ENCODE measurements around the gene MCOLN1.

The MCOLN1 gene

DNA sequence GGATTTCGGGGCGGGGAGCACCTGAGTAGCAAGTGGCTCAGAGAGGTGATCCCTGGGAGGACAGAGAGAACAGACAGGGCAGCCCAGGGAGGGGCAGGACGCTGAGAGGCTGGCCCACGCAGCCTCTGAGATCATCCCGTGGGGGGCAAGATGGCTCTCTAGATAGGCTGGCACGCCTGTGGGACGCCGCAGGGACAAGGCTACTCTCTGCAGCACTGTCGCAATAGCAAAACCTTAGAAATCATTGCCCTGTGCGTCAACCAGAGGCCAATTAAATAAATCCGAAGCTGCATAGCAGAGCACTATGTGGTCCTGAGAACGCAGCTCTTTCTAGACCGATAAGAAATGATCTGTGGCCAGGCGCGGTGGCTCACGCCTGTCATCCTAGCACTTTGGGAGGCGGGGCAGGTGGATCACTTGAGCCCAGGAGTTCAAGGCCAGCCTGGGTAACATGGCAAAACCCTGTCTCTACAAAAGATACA lies 38.7 kb upstream of the MCOLN1 start:
- H3K9me3 ChIP-seq (ENCODE audit: insufficient read depth, low read depth, low read length) = no peaks in the 10 kb centered on the region
- H3K4me1 ChIP-seq (ENCODE audit: insufficient read depth, low read length) = peaks cover 14% of the 10 kb centered on the region
- 0 out of 2 replicates have a peak overlapping the region, but pooled peaks have one; percentile 45 for H3K4me3 ChIP-seq (ENCODE audit: low read length)
- H3K9ac ChIP-seq (ENCODE audit: low read depth, low read length) = no peak overlapping the region
- no peaks in the 10 kb centered on the region for H3K36me3 ChIP-seq (ENCODE audit: insufficient read depth, low read length)
- H3K27me3 ChIP-seq (ENCODE audit: insufficient read depth, low read length) = no peaks in the 10 kb centered on the region
- no peak overlapping the region for H3K27ac ChIP-seq (ENCODE audit: low read depth, low read length)
- WGBS = 93% methylated on average over 17 of the region's 17 CpGs

DNA sequence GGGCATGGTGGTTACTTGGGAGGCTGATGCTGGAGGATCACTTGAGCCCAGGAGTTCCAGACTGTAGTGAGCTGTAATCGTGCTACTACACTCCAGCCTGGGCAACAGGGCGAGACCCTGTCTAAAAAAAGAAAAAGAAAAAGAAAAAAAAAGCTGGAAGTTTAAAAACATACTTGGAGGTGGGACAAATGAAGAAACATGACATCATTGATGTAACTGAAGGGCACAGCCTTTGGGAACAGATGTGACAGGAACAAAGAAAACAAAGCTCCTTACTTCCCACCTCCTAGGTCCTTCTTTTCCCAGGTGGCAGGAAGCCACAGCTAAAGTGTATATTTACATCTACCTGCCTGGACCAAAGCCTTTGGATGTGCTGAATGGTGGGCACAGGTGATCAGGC lies 35.5 kb upstream of the MCOLN1 start:
- Histone ChIP-seq H3K9me3 (ENCODE audit: insufficient read depth, low read depth, low read length) (no peaks in the 10 kb centered on the region), H3K4me3 (ENCODE audit: low read length) (no peak overlapping the region), H3K9ac (ENCODE audit: low read depth, low read length) (no peak overlapping the region), H3K27me3 (ENCODE audit: insufficient read depth, low read length) (no peaks in the 10 kb centered on the region), H3K36me3 (ENCODE audit: insufficient read depth, low read length) (no peaks in the 10 kb centered on the region), H3K4me1 (ENCODE audit: insufficient read depth, low read length) (peaks cover 16% of the 10 kb centered on the region), H3K27ac (ENCODE audit: low read depth, low read length) (no peak overlapping the region)
- 95% methylated on average over 2 of the region's 2 CpGs for WGBS

- H3K9ac ChIP-seq (ENCODE audit: low read depth, low read length) = peak within 1 kb of the TSS; percentile 76
- H3K9me3 ChIP-seq (ENCODE audit: insufficient read depth, low read depth, low read length) = no peaks in the 10 kb centered on the region
- peak within 1 kb of the TSS; percentile 79 for H3K4me3 ChIP-seq (ENCODE audit: low read length)
- WGBS = 5% methylated on average over 49 of the region's 49 CpGs
- peaks cover 8% of the 10 kb centered on the region for H3K4me1 ChIP-seq (ENCODE audit: insufficient read depth, low read length)
- peak within 1 kb of the TSS; percentile 65 for H3K27ac ChIP-seq (ENCODE audit: low read depth, low read length)
- no peaks in the 10 kb centered on the region for H3K27me3 ChIP-seq (ENCODE audit: insufficient read depth, low read length)
- no peaks in the 10 kb centered on the region for H3K36me3 ChIP-seq (ENCODE audit: insufficient read depth, low read length)
Observed at GRCh38 chr19:7488736-7489353, 33.6 kb upstream of the MCOLN1 start, which contains the start of gene PEX11G. PEX11G (minus strand) TSS chr19:7489035; CDS start chr19:7489010, 25 bp downstream.

- H3K36me3 ChIP-seq (ENCODE audit: insufficient read depth, low read length) = no peaks in the 10 kb centered on the region
- H3K4me1 ChIP-seq (ENCODE audit: insufficient read depth, low read length) = peaks cover 8% of the 10 kb centered on the region
- H3K27ac ChIP-seq (ENCODE audit: low read depth, low read length) = peak overlapping the region; percentile 57; the same call in 1 of the 2 replicates
- 86% methylated on average over 11 of the region's 11 CpGs for WGBS
- no peaks in the 10 kb centered on the region for H3K9me3 ChIP-seq (ENCODE audit: insufficient read depth, low read depth, low read length)
- no peak overlapping the region for H3K4me3 ChIP-seq (ENCODE audit: low read length)
- H3K9ac ChIP-seq (ENCODE audit: low read depth, low read length) = peak overlapping the region; percentile 44; the same call in 1 of the 2 replicates
- H3K27me3 ChIP-seq (ENCODE audit: insufficient read depth, low read length) = no peaks in the 10 kb centered on the region
Observed at GRCh38 chr19:7489609-7490044, 32.8 kb upstream of the MCOLN1 start.

GRCh38 chr19:7492142-7492541 lies 30.3 kb upstream of the MCOLN1 start:
- WGBS = 89% methylated on average over 4 of the region's 4 CpGs
- Histone ChIP-seq H3K4me1 (ENCODE audit: insufficient read depth, low read length) (peaks cover 8% of the 10 kb centered on the region), H3K36me3 (ENCODE audit: insufficient read depth, low read length) (no peaks in the 10 kb centered on the region), H3K9me3 (ENCODE audit: insufficient read depth, low read depth, low read length) (no peaks in the 10 kb centered on the region), H3K4me3 (ENCODE audit: low read length) (no peak overlapping the region), H3K27me3 (ENCODE audit: insufficient read depth, low read length) (no peaks in the 10 kb centered on the region), H3K27ac (ENCODE audit: low read depth, low read length) (no peak overlapping the region), H3K9ac (ENCODE audit: low read depth, low read length) (no peak overlapping the region)

DNA sequence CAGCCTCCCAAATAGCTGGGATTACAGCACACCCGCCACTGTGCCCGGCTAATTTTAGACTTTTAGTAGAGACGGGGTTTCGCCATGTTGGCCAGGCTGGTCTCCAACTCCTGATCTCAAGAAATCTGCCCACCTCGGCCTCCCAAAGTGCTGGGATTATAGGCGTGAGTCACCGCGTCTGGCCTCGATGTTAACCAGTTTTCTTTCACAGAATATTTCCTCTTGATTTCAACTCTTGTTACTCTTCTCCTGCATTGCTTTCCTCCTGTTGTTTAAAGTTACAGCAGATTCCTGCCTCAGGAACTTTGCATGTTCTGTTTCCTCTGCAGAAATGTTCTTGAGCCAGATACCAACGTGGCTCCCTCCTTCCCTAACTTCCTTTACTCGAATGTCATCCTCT lies 29.9 kb upstream of the MCOLN1 start:
- H3K4me3 ChIP-seq (ENCODE audit: low read length) = no peak overlapping the region
- no peaks in the 10 kb centered on the region for H3K27me3 ChIP-seq (ENCODE audit: insufficient read depth, low read length)
- H3K9ac ChIP-seq (ENCODE audit: low read depth, low read length) = no peak overlapping the region
- WGBS = 89% methylated on average over 11 of the region's 11 CpGs
- no peak overlapping the region for H3K27ac ChIP-seq (ENCODE audit: low read depth, low read length)
- no peaks in the 10 kb centered on the region for H3K9me3 ChIP-seq (ENCODE audit: insufficient read depth, low read depth, low read length)
- peaks cover 8% of the 10 kb centered on the region for H3K4me1 ChIP-seq (ENCODE audit: insufficient read depth, low read length)
- no peaks in the 10 kb centered on the region for H3K36me3 ChIP-seq (ENCODE audit: insufficient read depth, low read length)

DNA sequence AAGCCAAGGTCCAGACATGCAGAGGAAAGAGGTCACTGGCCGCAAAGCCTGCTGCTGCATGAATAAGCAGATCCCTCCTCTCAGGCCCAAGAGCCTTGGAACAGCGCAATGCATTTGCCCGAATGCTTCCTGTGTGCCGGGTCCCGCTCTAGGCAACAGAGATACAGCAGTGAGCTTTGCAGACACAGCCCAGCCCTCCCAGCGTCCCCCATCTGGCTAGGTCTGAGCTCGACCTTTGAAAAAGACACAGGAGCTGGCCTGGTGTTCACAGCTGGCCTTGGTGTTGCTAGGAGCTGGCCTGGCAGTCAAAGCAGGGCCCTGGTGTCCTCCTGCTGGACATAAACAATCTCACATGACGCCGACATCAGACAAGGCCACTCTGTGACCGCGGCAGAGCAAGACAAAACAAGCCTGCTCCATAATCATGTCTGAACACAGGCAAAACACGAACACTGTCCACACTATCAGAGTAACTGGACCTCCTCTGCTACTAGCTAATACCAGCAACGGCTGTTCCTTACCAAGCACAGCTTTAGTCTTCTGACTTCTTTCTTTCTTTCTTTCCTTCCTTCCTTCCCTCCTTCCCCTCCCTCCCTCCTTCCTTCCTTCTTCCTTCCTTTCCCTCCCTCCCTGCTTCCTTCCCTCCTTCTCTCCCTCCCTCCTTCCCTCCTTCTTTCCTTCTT lies 27.9 kb upstream of the MCOLN1 start:
- H3K27ac ChIP-seq (ENCODE audit: low read depth, low read length) = no peak overlapping the region
- no peak overlapping the region for H3K4me3 ChIP-seq (ENCODE audit: low read length)
- WGBS = 86% methylated on average over 13 of the region's 13 CpGs
- H3K36me3 ChIP-seq (ENCODE audit: insufficient read depth, low read length) = no peaks in the 10 kb centered on the region
- peaks cover 2% of the 10 kb centered on the region for H3K4me1 ChIP-seq (ENCODE audit: insufficient read depth, low read length)
- peaks cover 3% of the 10 kb centered on the region for H3K27me3 ChIP-seq (ENCODE audit: insufficient read depth, low read length)
- no peaks in the 10 kb centered on the region for H3K9me3 ChIP-seq (ENCODE audit: insufficient read depth, low read depth, low read length)
- no peak overlapping the region for H3K9ac ChIP-seq (ENCODE audit: low read depth, low read length)

GRCh38 chr19:7497292-7497691 lies 25.1 kb upstream of the MCOLN1 start:
- Histone ChIP-seq H3K4me3 (ENCODE audit: low read length) (no peak overlapping the region), H3K9me3 (ENCODE audit: insufficient read depth, low read depth, low read length) (no peaks in the 10 kb centered on the region), H3K4me1 (ENCODE audit: insufficient read depth, low read length) (no peaks in the 10 kb centered on the region), H3K27ac (ENCODE audit: low read depth, low read length) (no peak overlapping the region), H3K9ac (ENCODE audit: low read depth, low read length) (no peak overlapping the region), H3K36me3 (ENCODE audit: insufficient read depth, low read length) (no peaks in the 10 kb centered on the region), H3K27me3 (ENCODE audit: insufficient read depth, low read length) (peaks cover 27% of the 10 kb centered on the region)
- 62% methylated on average over 7 of the region's 7 CpGs for WGBS

GRCh38 chr19:7500811-7501450 lies 21.5 kb upstream of the MCOLN1 start:
- peaks cover 30% of the 10 kb centered on the region for H3K27me3 ChIP-seq (ENCODE audit: insufficient read depth, low read length)
- 3% methylated on average over 93 of the region's 93 CpGs for WGBS
- H3K4me1 ChIP-seq (ENCODE audit: insufficient read depth, low read length) = peaks cover 4% of the 10 kb centered on the region; the same call in 1 of the 2 replicates
- H3K4me3 ChIP-seq (ENCODE audit: low read length) = peak overlapping the region; percentile 58
- H3K9ac ChIP-seq (ENCODE audit: low read depth, low read length) = peak overlapping the region; percentile 53
- H3K9me3 ChIP-seq (ENCODE audit: insufficient read depth, low read depth, low read length) = no peaks in the 10 kb centered on the region
- no peak overlapping the region for H3K27ac ChIP-seq (ENCODE audit: low read depth, low read length)
- no peaks in the 10 kb centered on the region for H3K36me3 ChIP-seq (ENCODE audit: insufficient read depth, low read length)

DNA sequence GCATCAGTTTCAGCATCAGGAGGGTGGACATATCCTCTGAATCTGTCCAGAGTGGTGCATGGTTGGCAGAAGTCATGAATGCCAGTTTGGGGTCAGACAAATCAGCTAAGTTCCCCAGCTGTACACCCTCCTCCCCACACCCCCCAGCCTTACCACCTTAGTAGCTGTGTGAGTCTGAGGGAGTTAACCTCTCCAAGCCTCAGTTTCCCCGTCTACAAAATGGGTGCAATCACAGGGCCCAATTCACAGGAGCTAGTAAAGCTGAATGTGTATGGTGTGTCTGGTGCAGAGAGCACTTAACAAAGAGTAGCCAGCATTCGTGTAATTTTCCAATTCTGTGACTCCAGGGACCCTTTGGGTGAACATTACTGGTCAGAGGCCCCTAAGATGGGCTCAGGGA lies 19.9 kb upstream of the MCOLN1 start:
- Histone ChIP-seq H3K4me1 (ENCODE audit: insufficient read depth, low read length) (peaks cover 4% of the 10 kb centered on the region; the same call in 1 of the 2 replicates), H3K27me3 (ENCODE audit: insufficient read depth, low read length) (peaks cover 30% of the 10 kb centered on the region), H3K36me3 (ENCODE audit: insufficient read depth, low read length) (no peaks in the 10 kb centered on the region), H3K9ac (ENCODE audit: low read depth, low read length) (no peak overlapping the region), H3K9me3 (ENCODE audit: insufficient read depth, low read depth, low read length) (no peaks in the 10 kb centered on the region), H3K27ac (ENCODE audit: low read depth, low read length) (no peak overlapping the region), H3K4me3 (ENCODE audit: low read length) (no peak overlapping the region)
- 69% methylated on average over 2 of the region's 2 CpGs for WGBS

DNA sequence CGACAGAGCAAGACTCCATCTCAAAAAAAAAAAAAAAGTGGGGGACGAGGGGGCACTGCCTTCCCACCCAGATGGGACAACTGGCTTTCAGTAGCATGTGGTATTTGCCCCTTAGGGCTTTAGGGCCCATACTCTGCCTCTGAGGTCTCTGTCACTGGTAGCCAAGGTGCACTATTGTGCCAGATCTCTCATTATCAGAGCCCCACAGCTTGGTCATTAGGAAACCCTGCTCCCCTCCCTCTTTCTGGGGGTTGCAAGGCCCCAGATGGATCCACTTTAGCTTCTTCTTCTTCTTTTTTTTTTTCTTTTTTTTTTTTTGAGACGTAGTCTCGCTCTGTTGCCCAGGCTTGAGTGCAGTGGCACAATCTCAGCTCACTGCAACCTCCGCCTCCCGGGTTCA lies 17.7 kb upstream of the MCOLN1 start:
- WGBS = 95% methylated on average over 6 of the region's 6 CpGs
- peaks cover 4% of the 10 kb centered on the region; the same call in 1 of the 2 replicates for H3K4me1 ChIP-seq (ENCODE audit: insufficient read depth, low read length)
- no peaks in the 10 kb centered on the region for H3K36me3 ChIP-seq (ENCODE audit: insufficient read depth, low read length)
- peaks cover 26% of the 10 kb centered on the region for H3K27me3 ChIP-seq (ENCODE audit: insufficient read depth, low read length)
- H3K27ac ChIP-seq (ENCODE audit: low read depth, low read length) = no peak overlapping the region
- no peak overlapping the region for H3K9ac ChIP-seq (ENCODE audit: low read depth, low read length)
- no peaks in the 10 kb centered on the region for H3K9me3 ChIP-seq (ENCODE audit: insufficient read depth, low read depth, low read length)
- no peak overlapping the region for H3K4me3 ChIP-seq (ENCODE audit: low read length)
